ENCODE results near the gene CEACAM19. TPM values are rescaled to one million over a fixed set of nuclear protein-coding genes. Genes with fewer than 3 reads are reported as not detected.
A peak's percentile ranks its signal among the peaks of the same experiment; 100 is the strongest.

Gene CEACAM19
- total and polyA plus RNA-seq, 11 donors, result 1.9 to 12.8 (median 5.1) TPM

DNA sequence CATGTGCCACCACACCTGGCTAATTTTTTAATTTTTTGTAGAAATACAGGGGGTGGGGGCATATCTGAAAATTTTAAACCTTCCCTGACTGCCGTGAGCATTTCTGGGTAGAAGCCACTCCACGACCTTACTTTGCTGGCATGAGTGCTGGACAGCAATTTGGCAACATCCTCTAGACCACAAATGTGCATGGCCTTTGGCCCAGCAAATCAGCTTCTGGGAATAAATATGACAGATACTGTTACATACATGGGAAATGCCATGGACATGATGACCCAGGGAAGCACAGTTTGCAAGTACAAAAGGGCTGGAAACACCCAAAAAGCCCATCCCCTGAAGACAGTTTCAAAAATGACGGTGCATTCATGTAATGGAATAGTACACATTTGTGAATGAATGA lies 30.8 kb upstream of the CEACAM19 start:
- WGBS, 4 donors, result 53 to 69% (median 60%) methylated on average over 3 of the region's 3 CpGs
- Histone ChIP-seq H3K4me1 (peaks cover 0 to 24% (median 8%) of the 10 kb centered on the region in 12 donors), H3K9me3 (no peaks in the 10 kb centered on the region), H3K36me3 (no peaks in the 10 kb centered on the region), H3K4me3 (no peak overlapping the region), H3K27ac (no peak overlapping the region), H3K27me3 (no peaks in the 10 kb centered on the region)
- peak in 1 of 5 donors; percentile 39 for DNase-seq
- intact Hi-C loops (cut with DNase I), result loop anchor here in 1 of 10 donors (5.0 kb wide), 1 partner anchor 33 kb away; no protein-coding TSS in a partner anchor
- no peak for TF ChIP-seq POLR2A (IDR thresholded peaks at IDR 0.05)
- TF ChIP-seq, protein P1, sequence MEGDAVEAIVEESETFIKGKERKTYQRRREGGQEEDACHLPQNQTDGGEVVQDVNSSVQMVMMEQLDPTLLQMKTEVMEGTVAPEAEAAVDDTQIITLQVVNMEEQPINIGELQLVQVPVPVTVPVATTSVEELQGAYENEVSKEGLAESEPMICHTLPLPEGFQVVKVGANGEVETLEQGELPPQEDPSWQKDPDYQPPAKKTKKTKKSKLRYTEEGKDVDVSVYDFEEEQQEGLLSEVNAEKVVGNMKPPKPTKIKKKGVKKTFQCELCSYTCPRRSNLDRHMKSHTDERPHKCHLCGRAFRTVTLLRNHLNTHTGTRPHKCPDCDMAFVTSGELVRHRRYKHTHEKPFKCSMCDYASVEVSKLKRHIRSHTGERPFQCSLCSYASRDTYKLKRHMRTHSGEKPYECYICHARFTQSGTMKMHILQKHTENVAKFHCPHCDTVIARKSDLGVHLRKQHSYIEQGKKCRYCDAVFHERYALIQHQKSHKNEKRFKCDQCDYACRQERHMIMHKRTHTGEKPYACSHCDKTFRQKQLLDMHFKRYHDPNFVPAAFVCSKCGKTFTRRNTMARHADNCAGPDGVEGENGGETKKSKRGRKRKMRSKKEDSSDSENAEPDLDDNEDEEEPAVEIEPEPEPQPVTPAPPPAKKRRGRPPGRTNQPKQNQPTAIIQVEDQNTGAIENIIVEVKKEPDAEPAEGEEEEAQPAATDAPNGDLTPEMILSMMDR (IDR thresholded peaks at IDR 0.05), result no peak
- ATAC-seq, result no peak

DNA sequence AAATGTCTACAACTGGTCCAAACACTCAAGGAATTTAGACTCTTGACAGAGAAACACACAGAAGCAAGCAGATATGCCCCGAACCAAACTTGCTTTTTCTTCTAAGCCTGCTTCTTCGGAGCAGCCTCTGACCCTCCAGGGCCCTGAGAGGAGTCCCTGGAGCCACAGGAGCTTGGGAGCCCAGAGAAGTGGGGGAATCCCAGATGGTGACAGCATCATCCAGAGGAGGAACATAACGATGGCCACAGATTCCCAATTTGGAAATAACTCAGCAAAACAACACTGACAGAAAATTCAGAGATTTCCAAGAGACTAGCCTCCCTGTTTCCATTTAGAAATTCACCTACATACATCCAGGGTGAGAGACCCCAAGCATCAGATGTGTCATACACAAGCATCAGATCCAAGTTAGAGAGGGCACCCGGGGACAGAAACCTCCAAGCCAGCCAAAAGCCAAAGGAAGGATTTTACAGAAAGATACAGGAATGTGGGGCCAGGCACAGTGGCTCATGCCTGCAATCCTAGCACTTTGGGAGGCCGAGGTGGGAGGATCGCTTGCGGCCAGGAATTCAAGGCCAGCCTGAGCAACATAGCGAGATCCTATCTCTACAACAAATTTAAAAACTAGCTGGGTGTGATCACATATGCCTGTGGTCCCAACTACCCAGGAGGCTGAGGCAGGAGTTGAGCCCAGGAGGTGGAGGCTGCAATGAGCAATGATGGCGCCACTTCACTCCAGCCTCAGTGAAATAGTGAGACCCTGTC lies 29.6 kb upstream of the CEACAM19 start:
- WGBS, 4 donors, result 87 to 94% (median 89%) methylated on average over 9 of the region's 9 CpGs
- TF ChIP-seq, protein P1 (IDR thresholded peaks at IDR 0.05), result no peak
- no peak for TF ChIP-seq POLR2A (IDR thresholded peaks at IDR 0.05)
- H3K27ac ChIP-seq, result no peak overlapping the region
- H3K27me3 ChIP-seq, result no peaks in the 10 kb centered on the region
- H3K4me1 ChIP-seq, result peaks cover 0 to 23% (median 16%) of the 10 kb centered on the region in 12 donors
- peak in 1 of 5 donors; percentile 4 for DNase-seq
- intact Hi-C loops (cut with DNase I), result loop anchor here in 1 of 10 donors (5.0 kb wide), 1 partner anchor 34 kb away; no protein-coding TSS in a partner anchor
- no peaks in the 10 kb centered on the region for H3K9me3 ChIP-seq
- ATAC-seq, result no peak
- no peaks in the 10 kb centered on the region for H3K36me3 ChIP-seq
- H3K4me3 ChIP-seq, result no peak overlapping the region

DNA sequence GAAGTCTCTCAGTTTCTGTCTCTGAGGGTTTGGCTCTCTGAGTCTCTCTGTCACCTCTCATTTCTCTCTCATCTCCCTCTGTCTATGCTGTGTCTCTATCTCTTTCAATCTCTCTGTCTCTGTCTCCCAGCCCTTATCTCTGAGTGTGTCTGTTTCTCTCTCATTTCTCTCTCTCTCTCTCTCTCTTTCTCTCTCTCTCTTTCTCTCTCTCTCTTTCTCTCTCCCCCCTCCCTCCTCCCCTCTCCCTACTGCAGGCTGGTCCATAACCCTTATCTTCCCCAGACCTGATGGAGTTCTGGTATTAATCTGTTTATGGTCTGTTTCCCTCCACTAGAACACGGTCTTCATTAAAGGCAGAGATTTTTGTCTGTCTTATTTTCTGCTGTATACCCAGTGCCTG lies 28.9 kb upstream of the CEACAM19 start:
- no peak for TF ChIP-seq POLR2A (IDR thresholded peaks at IDR 0.05)
- TF ChIP-seq, protein P1 (IDR thresholded peaks at IDR 0.05), result no peak
- ATAC-seq, result no peak
- Histone ChIP-seq H3K27me3 (no peaks in the 10 kb centered on the region), H3K27ac (no peak overlapping the region), H3K36me3 (no peaks in the 10 kb centered on the region), H3K4me3 (no peak overlapping the region), H3K4me1 (peaks cover 0 to 30% (median 21%) of the 10 kb centered on the region in 12 donors), H3K9me3 (no peaks in the 10 kb centered on the region)
- WGBS, 4 donors, result 43 to 54% (median 49%) methylated on average over 1 of the region's 1 CpG
- intact Hi-C loops (cut with DNase I), result loop anchor here in 1 of 10 donors (5.0 kb wide), 1 partner anchor 35 kb away; no protein-coding TSS in a partner anchor
- no peak for DNase-seq

DNA sequence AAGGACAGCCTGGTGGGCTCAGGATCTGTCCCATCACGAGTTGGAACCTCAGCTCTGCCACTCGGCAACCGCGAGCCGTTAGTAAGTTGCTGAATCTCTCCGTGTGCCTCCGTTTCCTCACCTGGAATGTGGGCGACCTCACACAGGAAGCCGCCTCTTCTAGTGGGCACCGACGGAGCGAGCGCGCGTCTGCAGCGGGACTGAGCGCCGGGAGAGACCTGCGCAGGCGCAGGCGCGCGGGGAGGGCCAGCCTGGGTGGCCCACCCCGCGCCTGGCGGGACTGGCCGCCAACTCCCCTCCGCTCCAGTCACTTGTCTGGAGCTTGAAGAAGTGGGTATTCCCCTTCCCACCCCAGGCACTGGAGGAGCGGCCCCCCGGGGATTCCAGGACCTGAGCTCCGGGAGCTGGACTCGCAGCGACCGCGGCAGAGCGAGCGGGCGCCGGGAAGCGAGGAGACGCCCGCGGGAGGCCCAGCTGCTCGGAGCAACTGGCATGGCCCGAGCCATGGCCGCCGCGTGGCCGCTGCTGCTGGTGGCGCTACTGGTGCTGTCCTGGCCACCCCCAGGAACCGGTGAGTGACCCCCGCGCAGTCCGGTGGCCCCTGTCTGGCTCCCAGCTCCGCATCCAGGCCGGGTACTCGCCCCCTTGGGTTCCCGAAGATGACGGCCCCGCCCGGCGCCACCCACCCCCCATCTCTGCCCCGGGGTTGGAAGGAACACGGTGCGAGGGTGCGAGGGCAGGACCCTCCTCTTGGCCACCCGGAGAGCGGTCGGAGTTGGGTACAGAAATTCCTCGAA lies 27.5 kb upstream of the CEACAM19 start, which contains the start of gene PVR:
Gene PVR, plus strand, starts transcription at position 306 of the 797 bp plus-strand sequence. Its CDS starts 187 bp downstream, at position 493.
- peak; percentile 61 to 94 (median 92) for ATAC-seq
- peak within 1 kb of the TSS; percentile 57 to 96 (median 88) for H3K27ac ChIP-seq
- no peaks in the 10 kb centered on the region for H3K9me3 ChIP-seq
- H3K27me3 ChIP-seq, result no peaks in the 10 kb centered on the region
- H3K4me1 ChIP-seq, result peaks cover 6 to 44% (median 32%) of the 10 kb centered on the region in 12 donors
- H3K36me3 ChIP-seq, result peaks cover 0 to 4% (median 0%) of the 10 kb centered on the region in 9 donors
- intact Hi-C loops (cut with DNase I), result loop anchor here in 1 of 10 donors (5.0 kb wide), 1 partner anchor 37 kb away; no protein-coding TSS in a partner anchor
- 0 to 1% (median 1%) methylated on average over 32 to 70 of the region's 70 CpGs for WGBS, 4 donors
- TF ChIP-seq, protein P1 (IDR thresholded peaks at IDR 0.05), result peak in 1 of 12 donors; percentile 20
- TF ChIP-seq POLR2A (IDR thresholded peaks at IDR 0.05), result peak in 1 of 2 donors; percentile 86
- peak; percentile 75 to 89 (median 82) for DNase-seq
- peak within 1 kb of the TSS; percentile 59 to 95 (median 80) for H3K4me3 ChIP-seq

Data from heart left ventricle (tissue), 16 donors.